Stimulated activated CD8-positive, alpha-beta memory T cell treated with anti-CD3 and anti-CD28 coated beads, Interleukin-2, amount 100 ng/mL, for 48 hours (primary cell): ENCODE data around the gene CSNK2B.
"Not testable (repeated sequence)": the region's sequence is repeated elsewhere in the genome, so short reads cannot be mapped to it uniquely, and the experiment has no call there.

Experiments used
- DNase-seq, 2 donors: peaks; one replicate each; pipeline ENCODE4 v3.0.0-alpha.2; 2020; ENCODE audit warnings: low read depth in 2 of 2

CSNK2B gene

DNA sequence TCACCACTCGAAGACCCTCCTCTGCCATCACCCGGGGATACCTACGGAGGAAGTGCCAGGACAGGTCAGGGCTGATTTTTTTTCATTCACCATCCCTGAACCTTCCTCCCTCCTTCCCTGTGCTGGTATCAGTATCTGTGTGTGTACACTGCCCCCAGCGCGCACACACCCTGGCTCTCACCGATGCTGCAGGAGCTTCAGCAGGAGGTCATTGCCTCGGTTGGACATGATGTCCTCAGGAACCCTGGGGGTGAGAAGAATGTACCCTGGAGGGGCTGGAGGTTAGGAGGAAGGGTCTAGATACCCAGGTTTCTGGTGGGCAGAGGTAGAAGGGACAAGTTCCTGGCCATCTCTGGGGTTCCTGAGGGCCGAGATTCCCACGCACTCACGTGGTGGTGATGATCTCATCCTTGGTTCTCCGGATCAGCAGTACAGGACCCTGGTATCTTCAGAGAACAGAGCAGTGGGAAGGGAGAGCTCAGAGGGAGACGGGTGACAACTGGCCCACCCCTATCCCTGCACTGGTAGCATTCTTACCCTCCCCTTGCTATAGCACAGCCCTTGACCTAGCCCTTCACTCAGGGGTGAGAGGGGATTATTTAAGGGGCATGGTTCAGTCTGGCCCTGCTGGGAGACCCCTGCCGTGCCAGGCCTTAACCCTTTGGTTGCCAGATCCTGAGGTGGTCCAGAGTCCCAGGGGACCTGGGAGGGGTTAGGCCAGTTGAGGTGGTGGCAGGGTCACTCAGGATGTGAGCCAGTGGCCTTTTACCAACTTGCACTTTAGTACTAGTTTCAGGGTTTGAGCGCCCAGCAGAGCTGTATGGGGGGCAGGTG, 22.2 kb downstream of the CSNK2B start:
- no peak for DNase-seq

DNA sequence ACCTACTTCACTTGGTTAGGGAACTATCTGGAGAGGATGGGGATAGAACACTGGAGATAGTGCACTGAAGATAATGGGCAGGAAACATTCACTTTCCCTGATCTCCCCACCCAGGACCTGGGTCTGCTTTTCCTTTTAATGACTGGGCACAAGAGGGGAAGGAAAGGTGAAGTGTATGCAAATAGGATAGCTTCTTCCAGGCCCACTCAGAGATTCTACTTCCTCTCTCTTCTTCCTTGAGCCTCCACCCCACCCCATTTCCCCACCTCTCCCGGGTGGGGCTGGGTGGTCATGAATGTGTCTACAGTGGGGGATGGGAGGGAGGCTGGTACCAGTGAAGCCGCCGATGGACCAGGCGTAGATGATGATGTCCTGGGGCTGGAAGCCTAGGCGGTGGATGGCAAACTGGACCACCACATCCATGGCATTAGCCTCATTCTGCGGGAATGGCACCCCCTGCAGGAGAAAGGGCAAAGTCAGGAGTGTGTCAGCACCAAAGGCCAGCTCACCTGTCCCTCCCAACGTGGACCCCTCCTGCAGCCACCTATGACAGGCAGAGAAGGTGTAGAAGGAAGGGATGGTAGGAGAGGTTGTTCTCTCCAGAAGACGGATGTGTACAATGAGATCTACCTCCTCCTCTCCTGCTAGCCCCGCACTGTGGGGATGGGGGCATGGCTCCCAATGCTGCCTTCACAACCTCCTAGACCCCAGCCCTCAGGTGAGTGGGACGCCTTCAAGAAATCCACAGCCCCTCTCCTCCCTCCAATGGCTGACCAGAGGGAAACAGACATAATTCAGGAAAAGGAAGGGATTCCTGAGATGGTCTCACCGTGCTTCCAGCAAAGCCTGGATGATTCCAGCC, 23.6 kb downstream of the CSNK2B start:
- no peak for DNase-seq

DNA sequence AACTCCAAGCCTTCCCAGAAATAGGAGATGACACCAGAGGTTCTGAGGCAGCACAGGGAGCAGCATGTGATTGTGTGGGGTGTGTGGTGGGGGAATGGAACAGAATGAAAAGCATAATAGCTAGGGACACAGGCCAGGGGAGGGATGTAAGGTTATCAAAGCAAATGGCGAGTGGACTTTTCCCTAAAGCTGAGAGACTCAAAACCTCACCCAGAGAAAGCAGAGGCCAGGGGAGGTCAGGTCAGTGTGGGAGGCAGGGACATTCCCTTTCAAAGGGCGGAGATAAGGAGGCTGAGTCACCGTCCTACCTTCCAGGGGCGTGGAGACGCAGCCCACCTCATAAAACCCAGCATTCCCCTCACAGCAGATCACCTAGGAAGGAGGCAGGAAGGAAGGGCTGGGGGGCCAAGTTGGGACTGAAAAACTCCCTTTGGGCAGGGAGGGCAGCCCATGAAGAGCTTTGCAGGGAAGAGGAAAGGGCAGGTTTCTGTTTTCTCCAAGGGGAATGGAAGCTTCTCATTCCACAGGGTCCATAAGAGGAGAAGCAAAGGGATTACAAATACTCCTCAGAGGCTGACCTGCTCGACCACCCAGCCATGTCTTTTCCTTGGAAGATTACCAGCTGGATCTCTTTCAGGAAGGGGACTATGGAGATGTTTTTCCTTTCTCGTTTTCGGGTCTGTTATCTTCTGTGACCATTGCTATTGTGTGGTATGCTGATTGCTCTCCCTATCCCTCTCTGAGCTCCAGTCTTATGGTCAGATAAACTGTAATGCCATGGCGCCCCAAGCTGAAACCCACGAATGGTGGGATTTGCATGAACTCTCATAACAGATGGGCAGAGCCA, 24.6 kb downstream of the CSNK2B start:
- DNase-seq = no peak

DNA sequence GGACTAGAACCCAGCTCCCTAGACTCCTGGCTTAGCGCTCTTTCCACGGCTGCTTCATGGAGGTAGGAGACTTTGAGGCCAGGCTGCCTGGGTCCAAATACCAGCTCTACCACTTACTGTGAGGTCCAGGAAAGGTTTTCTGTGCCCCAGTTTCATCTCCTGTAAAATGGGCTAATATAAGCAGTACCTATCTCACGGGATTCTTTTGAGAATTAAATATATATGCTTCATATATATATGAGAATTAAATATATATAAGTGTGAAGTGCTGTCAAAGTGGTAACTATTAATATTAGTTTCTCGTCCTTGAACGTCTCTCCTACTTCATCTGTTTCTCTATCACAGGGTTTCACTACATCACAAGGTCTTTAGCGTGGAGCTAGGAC, 25.2 kb downstream of the CSNK2B start:
- DNase-seq = no peak

DNA sequence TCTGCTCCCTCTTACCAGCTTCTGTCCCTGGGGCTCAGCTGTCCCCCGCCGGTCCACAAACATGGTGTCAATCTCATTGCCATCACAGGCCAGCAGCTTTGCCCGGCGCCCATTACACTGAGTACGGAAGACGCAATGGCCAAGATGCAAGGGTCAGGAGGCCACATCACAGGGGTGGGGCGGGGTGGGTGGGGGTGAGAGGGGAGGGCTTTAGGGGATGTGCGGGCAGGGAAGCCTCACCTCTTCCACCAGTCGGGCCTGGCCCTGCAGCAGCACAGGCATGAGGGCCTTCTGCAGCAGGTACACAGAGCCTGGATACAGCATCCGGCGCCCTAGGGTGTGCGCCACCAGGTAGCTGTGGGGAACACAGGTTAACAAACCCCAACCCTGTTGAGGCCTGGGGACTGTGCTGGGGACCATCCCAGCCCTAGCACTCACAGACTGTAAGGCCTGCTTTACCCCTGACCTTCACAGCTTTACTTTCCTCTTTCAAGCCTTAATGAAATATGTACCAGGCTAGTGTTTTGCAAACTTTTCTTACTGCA, 25.8 kb downstream of the CSNK2B start:
- DNase-seq = no peak

DNA sequence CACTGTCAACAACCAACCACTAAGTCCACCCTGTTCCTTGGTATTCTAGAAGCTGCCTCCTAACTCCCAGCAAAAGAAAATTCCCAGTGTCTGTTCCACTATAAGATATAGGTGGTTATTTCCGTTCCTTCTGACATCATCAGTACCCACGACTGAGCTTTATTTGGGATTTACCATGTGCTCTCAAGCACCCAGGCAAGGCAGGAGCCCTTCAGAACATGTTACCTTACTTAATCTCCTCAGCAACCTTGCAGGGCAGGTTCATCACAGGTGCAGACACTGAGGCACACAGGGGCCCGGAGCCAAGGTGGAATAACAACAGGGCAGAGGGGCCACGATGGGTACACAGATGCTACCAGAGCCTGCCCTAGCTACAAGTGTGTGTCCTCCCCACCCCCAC, 26.5 kb downstream of the CSNK2B start:
- DNase-seq = no peak

DNA sequence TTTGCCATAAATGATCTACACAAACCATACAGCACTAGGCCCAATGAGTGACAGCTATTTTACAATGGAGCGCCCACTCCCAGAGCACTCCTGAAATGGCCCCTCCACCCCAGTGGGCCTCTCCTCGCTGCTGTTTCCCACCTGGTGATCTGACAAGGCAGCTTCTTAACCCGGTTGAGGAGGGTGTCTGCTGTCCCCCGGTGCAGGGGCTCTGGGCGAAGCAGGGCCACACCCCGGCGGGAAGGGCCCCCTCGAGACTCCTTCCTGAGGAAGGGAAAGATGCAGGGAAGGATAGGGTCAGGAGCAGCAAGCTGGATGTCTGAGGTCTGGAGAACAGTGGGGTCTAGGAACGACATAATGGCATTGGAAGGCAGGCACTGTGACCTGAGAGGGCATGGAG, 27.0 kb downstream of the CSNK2B start:
- DNase-seq = no peak

DNA sequence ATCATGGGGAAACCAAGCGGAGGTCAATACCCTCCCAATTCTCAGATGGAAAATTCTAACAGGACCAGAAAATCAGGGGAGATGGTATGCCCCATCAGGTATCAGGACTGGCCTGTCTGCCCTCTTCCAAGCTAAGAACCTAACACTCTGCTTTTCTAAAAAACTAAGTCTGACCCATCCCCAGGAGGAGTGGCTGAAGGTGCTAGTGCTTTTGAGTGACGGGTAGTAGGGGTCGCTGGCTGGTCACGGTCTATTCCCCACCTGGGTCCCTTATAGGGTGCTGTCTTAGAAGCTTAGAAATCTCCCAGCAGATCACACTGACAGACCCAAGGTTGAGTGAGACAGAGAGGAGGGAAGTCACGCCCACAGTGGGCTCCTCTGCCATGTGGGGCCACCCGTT, 27.7 kb downstream of the CSNK2B start:
- DNase-seq = no peak

DNA sequence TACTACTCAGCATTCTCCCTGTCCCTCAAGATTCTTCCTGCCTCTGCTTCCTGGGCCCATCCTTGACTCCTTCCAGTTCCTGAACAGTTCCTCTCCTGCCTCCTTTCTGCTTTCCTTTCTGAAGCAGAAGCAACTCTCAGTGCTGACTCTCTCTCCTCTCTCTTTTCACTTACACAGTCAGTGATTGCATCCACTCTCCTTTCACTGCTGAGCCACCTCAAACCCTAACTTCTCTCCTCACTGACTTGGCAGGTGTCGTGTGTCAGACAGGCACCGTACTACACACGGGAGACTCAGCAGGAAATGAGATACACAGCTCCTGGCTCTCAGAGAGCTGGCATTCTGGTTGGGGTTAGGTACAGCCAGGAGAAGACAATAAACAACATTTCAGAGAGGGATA, 31.7 kb downstream of the CSNK2B start:
- DNase-seq = no peak

DNA sequence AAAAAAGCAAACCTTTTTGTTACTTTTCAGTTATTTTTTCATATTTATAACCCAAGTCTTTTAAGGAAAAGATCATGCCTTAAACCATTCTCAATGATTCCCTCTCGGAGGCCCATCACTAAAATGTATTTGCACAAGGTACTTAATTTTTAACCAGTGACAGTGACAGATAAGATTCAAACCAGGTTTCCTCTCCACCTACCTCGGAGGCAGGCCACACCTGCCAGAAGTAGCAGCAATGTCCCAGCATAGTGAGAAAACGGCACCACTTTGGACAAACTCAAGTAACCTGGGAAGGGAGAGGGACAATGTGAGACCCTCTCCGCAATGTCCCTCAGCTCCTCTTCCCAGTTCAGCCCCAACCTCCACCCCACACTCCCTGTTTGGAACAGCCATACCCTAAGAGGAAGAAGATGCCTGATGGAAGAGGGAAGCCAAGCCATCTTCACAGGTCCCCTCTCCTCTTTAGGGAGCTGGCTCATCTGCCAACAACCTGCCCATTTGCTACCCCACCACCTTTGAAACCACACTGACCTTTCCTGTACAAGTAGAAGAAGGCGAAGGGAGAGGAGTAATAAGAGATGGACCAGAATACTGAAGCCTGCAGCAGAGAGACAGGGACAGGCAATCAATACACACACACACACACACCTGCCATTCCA, 35.0 kb downstream of the CSNK2B start:
- no peak for DNase-seq

DNA sequence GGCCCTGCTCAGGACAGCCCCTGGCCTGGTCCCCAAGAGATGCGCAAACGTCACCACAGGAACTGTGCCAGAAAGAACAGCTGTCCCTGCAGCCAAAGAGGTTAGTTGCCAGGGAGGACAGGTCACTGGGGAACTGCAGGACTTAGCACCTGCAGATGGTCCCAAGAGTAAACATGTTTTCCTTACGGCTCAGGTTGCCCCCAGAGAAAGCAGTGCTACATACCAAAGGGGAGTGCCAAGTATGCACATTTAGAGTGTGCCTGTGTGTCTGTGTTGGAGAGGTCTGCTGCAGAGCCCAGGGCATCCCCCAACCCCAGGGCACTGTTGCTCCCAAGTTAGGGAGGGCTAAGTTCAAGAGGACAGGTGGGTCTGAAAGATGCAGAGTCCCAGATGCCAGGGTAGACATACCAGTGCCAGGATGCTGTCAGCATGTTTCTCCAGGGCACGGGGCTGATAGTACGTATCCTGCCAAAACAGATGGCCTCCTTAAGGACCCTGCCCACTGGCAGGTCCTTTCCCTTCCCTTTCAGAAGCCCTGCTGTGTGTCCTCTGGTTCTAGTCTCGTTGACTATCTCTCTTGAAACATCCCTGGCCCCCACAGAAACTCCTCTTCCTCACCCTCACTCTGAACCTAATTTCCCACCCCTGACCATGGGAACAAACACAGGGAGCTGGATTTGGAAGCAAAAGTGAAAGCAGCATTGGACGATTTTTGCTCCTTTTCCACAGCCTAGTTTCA, 36.0 kb downstream of the CSNK2B start:
- no peak for DNase-seq

DNA sequence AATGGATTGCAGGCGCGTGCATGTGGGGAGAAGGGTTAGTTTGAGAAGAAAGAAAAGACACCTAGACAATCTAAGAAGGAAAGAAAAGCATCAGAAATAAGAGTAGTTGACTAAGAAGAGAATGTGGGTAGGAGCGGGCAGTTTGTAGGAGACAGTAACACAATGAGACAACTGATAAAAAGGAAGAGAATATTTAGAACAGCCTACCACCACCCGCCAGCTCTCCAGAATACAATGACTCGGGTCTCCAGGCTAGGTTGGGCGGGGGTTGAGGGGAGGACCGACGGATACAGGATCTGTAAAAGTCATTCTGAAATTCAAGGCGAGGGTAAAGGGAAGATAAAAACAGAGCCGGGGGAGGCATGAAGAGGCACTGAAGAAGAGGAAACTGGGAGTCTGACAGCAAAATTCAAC, 36.5 kb downstream of the CSNK2B start:
- no peak for DNase-seq

DNA sequence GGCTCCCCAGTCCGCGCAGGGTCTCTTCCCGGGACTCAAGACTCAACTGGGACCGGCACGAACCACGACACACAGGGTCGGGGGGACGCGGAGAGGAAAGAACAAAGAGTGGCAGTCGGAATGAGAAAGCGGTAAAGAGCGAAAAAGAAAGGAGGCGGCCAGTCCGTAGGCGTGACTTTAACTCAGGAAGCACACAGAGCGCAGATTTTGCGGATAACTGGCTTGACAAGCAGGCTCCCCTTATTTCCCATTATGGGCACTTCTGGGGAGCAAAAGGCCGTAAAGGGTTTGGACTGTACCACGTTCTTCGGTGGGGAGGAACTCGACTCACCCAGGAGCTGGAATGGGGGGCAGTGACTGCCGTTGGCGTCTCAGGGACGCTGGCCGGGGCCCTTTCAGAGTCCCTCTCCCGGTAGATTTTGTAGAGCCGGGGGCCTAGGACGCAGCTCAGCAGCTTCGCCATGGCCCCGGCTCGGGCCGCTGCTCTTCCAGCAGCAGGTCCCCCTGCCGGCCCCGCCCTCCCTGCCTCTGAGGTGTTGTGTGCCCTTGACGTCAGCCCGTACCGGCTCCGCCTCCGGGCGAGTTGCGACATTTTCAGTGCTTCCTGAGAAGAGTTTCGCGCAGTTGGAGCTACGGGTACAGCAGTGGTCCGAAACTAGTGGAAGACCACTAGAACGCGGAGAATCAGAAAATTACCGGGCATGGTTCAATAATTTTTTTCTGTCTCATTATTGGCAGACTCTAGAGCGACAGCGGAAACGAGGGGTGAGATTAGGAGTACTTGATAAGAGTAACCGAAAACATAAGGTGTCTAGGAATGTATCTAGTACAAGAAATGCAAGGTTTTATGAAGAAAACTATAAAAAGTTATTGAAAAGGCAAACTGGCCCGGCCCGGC, 37.2 kb downstream of the CSNK2B start, which contains the start of gene ABHD16A:
Gene ABHD16A (minus strand): TSS at position 506 of the 898 bp plus-strand sequence. CDS start 43 bp downstream, at position 463.
- peak; percentile 98 for DNase-seq

DNA sequence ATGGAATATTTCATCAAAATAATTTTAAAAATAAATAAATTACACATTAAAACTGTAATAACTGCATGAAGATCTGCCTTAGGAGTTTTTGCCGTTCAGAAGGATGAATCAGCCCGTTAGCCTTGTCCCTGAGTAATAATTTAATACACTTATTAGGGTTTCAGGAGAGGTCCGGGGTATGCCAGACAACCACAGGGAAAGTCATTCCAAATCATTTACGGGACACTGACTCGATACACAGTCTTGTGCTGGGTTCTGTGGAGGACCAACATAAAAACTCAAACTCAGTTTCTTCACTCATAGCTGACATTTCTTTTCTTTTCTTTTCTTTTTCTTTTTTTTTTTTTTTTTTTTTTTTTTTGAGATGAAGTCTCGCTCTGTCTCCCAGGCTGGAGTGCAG, 40.1 kb downstream of the CSNK2B start:
- no peak for DNase-seq

DNA sequence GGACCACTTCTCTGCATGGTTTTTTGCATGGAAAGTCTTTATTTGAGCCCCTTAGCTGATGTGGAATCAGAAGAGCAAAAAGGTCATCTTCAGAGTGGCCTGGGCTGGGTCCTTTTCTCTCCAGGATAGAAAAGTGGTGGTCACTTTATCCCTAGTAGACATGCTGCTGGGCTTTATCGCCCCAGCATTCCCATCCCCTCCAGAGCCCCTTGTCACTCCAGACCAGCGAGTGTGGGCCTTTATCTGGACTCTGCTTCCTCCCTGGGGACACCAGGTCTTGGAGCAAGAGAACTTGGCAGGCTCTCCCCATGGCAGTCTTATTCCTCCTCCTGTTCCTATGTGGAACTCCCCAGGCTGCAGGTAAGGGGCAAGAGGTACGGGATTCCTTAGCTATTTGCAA, 40.7 kb downstream of the CSNK2B start, which contains the start of gene LY6G6F:
Gene LY6G6F (plus strand): TSS at position 268 of the 400 bp plus-strand sequence. CDS start 41 bp downstream, at position 309.
- no peak for DNase-seq

DNA sequence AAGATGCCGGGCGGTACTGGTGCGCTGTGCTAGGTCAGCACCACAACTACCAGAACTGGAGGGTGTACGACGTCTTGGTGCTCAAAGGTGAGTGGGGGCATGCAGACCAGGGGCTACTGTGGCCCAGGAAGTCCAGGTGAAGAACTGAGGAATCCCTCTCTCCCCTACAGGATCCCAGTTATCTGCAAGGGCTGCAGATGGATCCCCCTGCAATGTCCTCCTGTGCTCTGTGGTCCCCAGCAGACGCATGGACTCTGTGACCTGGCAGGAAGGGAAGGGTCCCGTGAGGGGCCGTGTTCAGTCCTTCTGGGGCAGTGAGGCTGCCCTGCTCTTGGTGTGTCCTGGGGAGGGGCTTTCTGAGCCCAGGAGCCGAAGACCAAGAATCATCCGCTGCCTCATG, 41.8 kb downstream of the CSNK2B start:
- no peak for DNase-seq

DNA sequence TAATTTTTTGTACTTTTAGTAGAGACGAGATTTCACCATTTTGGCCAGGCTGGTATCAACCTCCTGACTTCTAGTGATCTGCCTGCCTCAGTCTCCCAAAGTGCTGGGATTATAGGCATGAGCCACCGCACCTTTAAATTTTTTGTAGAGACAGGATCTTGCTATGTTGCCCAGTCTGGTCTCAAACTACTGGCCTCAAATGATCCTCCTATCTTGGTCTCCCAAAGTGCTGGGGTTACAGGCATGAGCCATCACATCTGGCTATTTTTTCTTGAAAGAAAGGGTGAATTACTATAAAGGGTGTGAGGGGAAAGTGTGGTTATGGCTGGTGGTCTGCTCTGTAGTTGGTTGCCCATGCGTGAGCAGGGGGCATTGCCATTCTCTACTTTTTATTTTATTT, 42.3 kb downstream of the CSNK2B start:
- DNase-seq = no peak

DNA sequence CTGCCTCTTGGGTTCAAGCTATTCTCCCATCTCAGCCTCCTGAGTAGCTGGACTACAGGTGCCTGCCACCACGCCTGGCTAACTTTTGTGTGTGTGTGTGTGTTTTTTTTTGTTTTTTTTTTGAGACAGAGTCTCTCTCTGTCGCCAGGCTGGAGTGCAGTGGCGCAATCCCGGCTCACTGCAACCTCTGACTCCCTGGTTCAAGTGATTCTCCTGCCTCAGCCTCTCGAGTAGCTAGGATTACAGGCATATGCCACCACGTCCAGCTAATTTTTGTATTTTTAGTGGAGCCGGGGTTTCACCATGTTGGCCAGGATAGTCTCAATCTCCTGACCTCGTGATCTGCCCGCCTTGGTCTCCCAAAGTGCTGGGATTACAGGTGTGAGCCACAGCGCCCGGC, 43.3 kb downstream of the CSNK2B start:
- DNase-seq = not testable (repeated sequence)

DNA sequence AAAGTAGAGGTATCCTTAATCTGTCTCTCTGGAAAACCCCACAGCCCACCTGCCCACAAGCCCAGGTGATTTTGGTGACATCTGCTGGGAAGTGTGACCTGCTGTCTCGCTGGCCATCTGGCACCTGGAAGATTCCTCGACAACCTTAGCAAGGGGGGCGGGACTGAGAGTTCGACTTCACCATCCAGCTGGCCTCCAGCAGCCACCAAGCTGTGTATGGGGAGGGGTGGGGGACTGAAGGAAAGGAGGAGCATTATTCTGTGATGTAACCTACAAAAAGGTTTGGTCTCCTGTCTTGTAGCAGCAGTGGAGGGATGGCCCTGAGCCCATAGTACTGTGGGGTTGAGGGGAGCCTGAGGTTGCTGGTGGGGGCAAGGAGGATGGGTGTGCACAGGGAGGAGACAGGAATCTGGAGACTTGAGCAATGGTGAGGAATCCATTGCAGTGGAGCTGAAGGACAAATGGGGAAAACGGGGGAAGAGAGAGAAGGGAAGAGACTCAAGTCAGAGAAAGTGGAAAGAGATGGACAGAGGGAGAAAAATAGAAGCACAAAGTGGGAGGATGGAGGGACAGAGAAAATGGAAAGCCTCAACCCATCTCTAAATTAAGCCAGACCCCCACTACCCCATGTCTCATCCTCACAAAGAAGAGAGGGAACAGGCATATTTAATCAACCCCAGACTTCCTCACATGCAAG, 44.8 kb downstream of the CSNK2B start:
- no peak for DNase-seq
